OCI-LY3 (cell line): Measurements from ENCODE around the gene CFAP46.

Experiments used
- EZH2phosphoT487 ChIP-seq: fragments of 200-600 bp; shearing (Covaris generic); IDR thresholded peaks from 2 replicates; pipeline ENCODE4 v1.6.1; 2018; ENCODE audit warnings: antibody characterized with exemption, mixed run types, low read depth
- TF ChIP-seq, protein P1 (sequence below): fragments of 200-600, 300-600 bp; sonication (generic); IDR thresholded peaks from 2 replicates; pipeline ENCODE4 v1.5.1; 2014; ENCODE audit warnings: antibody characterized with exemption, low read length, low read depth

DNA sequence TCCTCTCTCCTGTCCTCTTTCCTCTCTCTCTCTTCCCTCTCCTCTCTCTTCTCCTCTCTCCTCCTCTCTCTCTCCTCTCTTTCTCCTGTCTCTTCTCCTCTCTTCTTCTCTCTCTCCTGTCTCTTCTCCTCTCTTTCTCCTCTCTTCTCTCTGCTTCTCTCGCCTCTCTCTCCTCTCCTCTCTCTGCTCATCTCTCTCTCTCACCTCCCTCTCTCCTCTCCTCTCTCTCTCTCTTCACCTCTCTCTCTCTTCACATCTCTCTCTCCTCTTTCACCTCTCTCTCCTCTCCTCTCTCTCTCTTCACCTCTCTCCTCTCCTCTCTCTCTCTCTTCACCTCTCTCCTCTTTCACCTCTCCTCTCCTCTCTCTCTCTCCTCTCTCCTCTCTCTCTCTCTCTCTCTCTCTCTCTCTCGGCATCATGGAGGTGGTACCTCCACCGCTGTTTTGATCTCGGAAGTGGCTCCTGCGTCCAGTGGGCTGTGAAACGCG is 30.1 kb downstream of the CFAP46 start:
- TF ChIP-seq, protein P1, sequence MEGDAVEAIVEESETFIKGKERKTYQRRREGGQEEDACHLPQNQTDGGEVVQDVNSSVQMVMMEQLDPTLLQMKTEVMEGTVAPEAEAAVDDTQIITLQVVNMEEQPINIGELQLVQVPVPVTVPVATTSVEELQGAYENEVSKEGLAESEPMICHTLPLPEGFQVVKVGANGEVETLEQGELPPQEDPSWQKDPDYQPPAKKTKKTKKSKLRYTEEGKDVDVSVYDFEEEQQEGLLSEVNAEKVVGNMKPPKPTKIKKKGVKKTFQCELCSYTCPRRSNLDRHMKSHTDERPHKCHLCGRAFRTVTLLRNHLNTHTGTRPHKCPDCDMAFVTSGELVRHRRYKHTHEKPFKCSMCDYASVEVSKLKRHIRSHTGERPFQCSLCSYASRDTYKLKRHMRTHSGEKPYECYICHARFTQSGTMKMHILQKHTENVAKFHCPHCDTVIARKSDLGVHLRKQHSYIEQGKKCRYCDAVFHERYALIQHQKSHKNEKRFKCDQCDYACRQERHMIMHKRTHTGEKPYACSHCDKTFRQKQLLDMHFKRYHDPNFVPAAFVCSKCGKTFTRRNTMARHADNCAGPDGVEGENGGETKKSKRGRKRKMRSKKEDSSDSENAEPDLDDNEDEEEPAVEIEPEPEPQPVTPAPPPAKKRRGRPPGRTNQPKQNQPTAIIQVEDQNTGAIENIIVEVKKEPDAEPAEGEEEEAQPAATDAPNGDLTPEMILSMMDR: no peak
- TF ChIP-seq EZH2phosphoT487: no peak
